PC-3 (cell line): ENCODE measurements around the gene IL21R. TPM values are rescaled to one million over a fixed set of nuclear protein-coding genes. Genes with fewer than 3 reads are reported as not detected.

Experiments used
- ATAC-seq: fragments of 200-7000 bp; cut with Tn5 transposase; 2 replicates; pipeline ENCODE4 v1.9.1; 2020; ENCODE audit warnings: mild to moderate bottlenecking, moderate library complexity
- BruUV-seq: library from RNA; stranded (reverse); fragments of 400-500 nt; replicated peaks from 2 replicates; lab custom pipeline; 2021; lab: Mats Ljungman, UMichigan
- CTCF ChIA-PET: fragments of 300-600 bp; sonication (Branson Sonifier 250); formaldehyde crosslinking; loops from one replicate; lab custom pipeline; 2022; ENCODE audit warnings: antibody characterized with exemption; lab: Charles Lee
- POLR2A ChIA-PET: fragments of 300-600 bp; sonication (Branson Sonifier 250); formaldehyde crosslinking; loops from one replicate; lab custom pipeline; 2022; ENCODE audit warnings: antibody characterized with exemption; ENCODE audit not compliant: unreplicated experiment; lab: Charles Lee
- DNase-seq: peaks from one replicate; pipeline ENCODE4 v3.0.0-alpha.2; 2015
- H2AFZ ChIP-seq: fragments of 300-600 bp; sonication (generic); 2 replicates; pipeline ENCODE4 v1.6.0; 2016; ENCODE audit warnings: antibody characterized with exemption, low read length
- H3F3A ChIP-seq: fragments of 300-600 bp; sonication (generic); one replicate; pipeline ENCODE4 v1.6.0; 2017; ENCODE audit warnings: antibody characterized with exemption, low read length, control low read depth, mild to moderate bottlenecking; ENCODE audit not compliant: unreplicated experiment
- H3K27ac ChIP-seq: fragments of 300-600 bp; sonication (generic); 2 replicates; pipeline ENCODE4 v1.5.1; 2016; ENCODE audit warnings: mild to moderate bottlenecking, low read length
- H3K27me3 ChIP-seq: fragments of 300-600 bp; sonication (generic); 2 replicates; pipeline ENCODE4 v1.6.1; 2016; ENCODE audit warnings: low read length, mixed read lengths
- H3K36me3 ChIP-seq: fragments of 300-600 bp; sonication (generic); 2 replicates; pipeline ENCODE4 v1.6.1; 2016; ENCODE audit warnings: low read depth, mixed run types, low read length, mixed read lengths
- H3K4me1 ChIP-seq: fragments of 300-600 bp; sonication (generic); 2 replicates; pipeline ENCODE4 v1.5.1; 2016; ENCODE audit warnings: low read length; ENCODE audit not compliant: insufficient read depth
- H3K4me2 ChIP-seq: fragments of 300-600 bp; sonication (generic); 2 replicates; pipeline ENCODE4 v1.6.0; 2016; ENCODE audit warnings: low read length
- H3K4me3 ChIP-seq: fragments of 300-600 bp; sonication (generic); 2 replicates; pipeline ENCODE4 v1.5.1; 2016; ENCODE audit warnings: mild to moderate bottlenecking, low read length, mixed read lengths
- H3K79me2 ChIP-seq: fragments of 300-600 bp; sonication (generic); 2 replicates; pipeline ENCODE4 v1.6.1; 2017; ENCODE audit warnings: low read length, mixed read lengths
- H3K9ac ChIP-seq: fragments of 300-600 bp; sonication (generic); 2 replicates; pipeline ENCODE4 v1.6.0; 2016; ENCODE audit warnings: mild to moderate bottlenecking, low read length
- H3K9me2 ChIP-seq: fragments of 300-600 bp; sonication (generic); replicated peaks from 2 replicates; pipeline ENCODE4 v1.6.1; 2016; ENCODE audit warnings: mixed run types, low read length, mixed read lengths
- H3K9me3 ChIP-seq: fragments of 300-600 bp; sonication (generic); 2 replicates; pipeline ENCODE4 v1.6.1; 2016; ENCODE audit warnings: low read length, mixed read lengths
- H4K20me1 ChIP-seq: fragments of 300-600 bp; sonication (generic); 2 replicates; pipeline ENCODE4 v1.6.1; 2016; ENCODE audit warnings: low read length, mixed read lengths
- CTCF ChIP-seq: fragments of 300-600 bp; sonication (generic); conservative IDR thresholded peaks from 2 replicates; pipeline ENCODE4 v1.5.1; 2017; ENCODE audit warnings: antibody characterized with exemption, low read depth, mild to moderate bottlenecking, low read length
- EZH2 ChIP-seq: fragments of 300-600 bp; sonication (generic); IDR thresholded peaks from one replicate; pipeline ENCODE4 v1.6.1; 2017; ENCODE audit warnings: antibody characterized with exemption, mild to moderate bottlenecking, low read length; ENCODE audit not compliant: unreplicated experiment
- EZH2phosphoT487 ChIP-seq: fragments of 300-600 bp; sonication (generic); IDR thresholded peaks from 2 replicates; pipeline ENCODE4 v1.6.1; 2018; ENCODE audit warnings: mild to moderate bottlenecking, antibody characterized with exemption, low read length, borderline replicate concordance
- intact Hi-C: fragments of 100-400 bp; cut with micrococcal nuclease; formaldehyde crosslinking; loops from 2 replicates; pipeline ENCODE4 v1.9.0; 2023
- total RNA-seq: library from RNA; depleted of rRNA; stranded (reverse); fragments of >200 nt; gene quantifications from 2 replicates; pipeline ENCODE4 v1.2.3, GENCODE V29; 2014

IL21R gene
- total RNA-seq, 1 experiment from 2014 or later, result 0.55 TPM

DNA sequence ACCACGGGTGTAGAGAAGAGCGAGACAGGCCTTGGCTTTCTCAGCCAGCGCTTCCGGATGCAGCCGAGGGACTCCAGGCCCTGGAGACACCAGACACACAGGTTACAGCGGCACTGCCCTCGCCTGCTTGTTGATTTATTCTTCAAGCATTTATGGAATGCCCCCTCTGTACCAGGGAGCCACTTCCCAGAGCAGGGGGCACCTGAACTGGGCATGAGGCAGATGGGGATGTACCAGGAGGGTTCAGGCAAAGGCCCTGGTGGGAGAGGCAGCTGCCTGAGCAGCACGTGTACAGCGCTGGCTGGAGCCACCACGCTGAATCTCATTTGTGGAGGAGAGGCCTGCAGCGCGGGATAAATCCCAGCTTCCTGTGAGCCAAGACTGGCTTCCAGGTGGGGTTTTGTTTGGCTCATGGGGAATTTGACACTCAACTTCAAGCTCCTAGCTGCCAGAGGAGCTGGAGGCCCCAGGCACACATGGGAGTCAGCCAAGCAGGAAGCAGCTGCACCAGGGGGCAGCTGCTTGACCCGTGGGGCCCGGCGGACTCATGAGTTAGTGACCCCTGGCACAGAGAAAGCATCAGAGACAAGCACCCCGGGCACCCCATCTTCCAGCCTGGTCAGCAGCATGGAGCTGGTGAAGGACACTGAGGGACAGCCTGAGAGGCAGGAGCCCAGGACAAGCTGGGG is 59.7 kb downstream of the IL21R start:
- no TSS peak for BruUV-seq
- H3K9me3 ChIP-seq, result no peaks in the 10 kb centered on the region
- DNase-seq (no peak), ATAC-seq (no peak)
- H3F3A ChIP-seq, result no peaks in the 10 kb centered on the region
- H3K9me2 ChIP-seq, result no peaks in the 10 kb centered on the region
- no peaks in the 10 kb centered on the region for H3K27me3 ChIP-seq
- no peaks in the 10 kb centered on the region for H4K20me1 ChIP-seq
- ChIA-PET CTCF (no interaction called here), POLR2A (interaction anchor here (0.5 kb wide), 1 partner anchor 216 kb away, joined by 3 read pairs; no protein-coding TSS in a partner anchor)
- TF ChIP-seq EZH2 (no peak), CTCF (no peak), EZH2phosphoT487 (no peak)
- H3K79me2 ChIP-seq, result no peaks in the 10 kb centered on the region
- H3K4me3 ChIP-seq, result no peak overlapping the region
- no peaks in the 10 kb centered on the region for H3K4me1 ChIP-seq
- H3K27ac ChIP-seq, result no peak overlapping the region
- intact Hi-C loops, result no loop called here
- H3K4me2 ChIP-seq, result no peak overlapping the region
- H2AFZ ChIP-seq, result no peak overlapping the region
- H3K9ac ChIP-seq, result no peak overlapping the region
- no peaks in the 10 kb centered on the region for H3K36me3 ChIP-seq

GRCh38 chr16:27462200-27462845 is 60.3 kb downstream of the IL21R start:
- DNase-seq, result no peak
- H4K20me1 ChIP-seq, result no peaks in the 10 kb centered on the region
- BruUV-seq, result no TSS peak
- no peaks in the 10 kb centered on the region for H3K9me2 ChIP-seq
- no peaks in the 10 kb centered on the region for H3K4me1 ChIP-seq
- CTCF ChIA-PET, result no interaction called here
- no peak overlapping the region for H2AFZ ChIP-seq
- no peak overlapping the region for H3K4me3 ChIP-seq
- H3K9ac ChIP-seq, result no peak overlapping the region
- H3K79me2 ChIP-seq, result no peaks in the 10 kb centered on the region
- H3K4me2 ChIP-seq, result no peak overlapping the region
- ATAC-seq, result no peak
- H3K27me3 ChIP-seq, result no peaks in the 10 kb centered on the region
- intact Hi-C loops, result no loop called here
- H3F3A ChIP-seq, result no peaks in the 10 kb centered on the region
- POLR2A ChIA-PET, result interaction anchor here (0.5 kb wide), 1 partner anchor 217 kb away, joined by 3 read pairs; no protein-coding TSS in a partner anchor
- H3K9me3 ChIP-seq, result no peaks in the 10 kb centered on the region
- TF ChIP-seq CTCF (no peak), EZH2 (no peak), EZH2phosphoT487 (no peak)
- peaks cover 5% of the 10 kb centered on the region; the same call in 1 of the 2 replicates for H3K36me3 ChIP-seq
- H3K27ac ChIP-seq, result no peak overlapping the region
